HG03060 (cell line): ENCODE results near the gene RDM1.
"Not testable (repeated sequence)": the region's sequence is repeated elsewhere in the genome, so short reads cannot be mapped to it uniquely, and the experiment has no call there.

Source experiments
- ATAC-seq: cut with Tn5 transposase; IDR thresholded peaks from one replicate; pipeline ENCODE4 v1.9.1; 2021; ENCODE audit warnings: low read depth, moderate number of reproducible peaks; ENCODE audit not compliant: unreplicated experiment

The RDM1 gene

GRCh38 chr17:35901631-35902175 lies 28.9 kb downstream of the RDM1 start:
- no peak for ATAC-seq

DNA sequence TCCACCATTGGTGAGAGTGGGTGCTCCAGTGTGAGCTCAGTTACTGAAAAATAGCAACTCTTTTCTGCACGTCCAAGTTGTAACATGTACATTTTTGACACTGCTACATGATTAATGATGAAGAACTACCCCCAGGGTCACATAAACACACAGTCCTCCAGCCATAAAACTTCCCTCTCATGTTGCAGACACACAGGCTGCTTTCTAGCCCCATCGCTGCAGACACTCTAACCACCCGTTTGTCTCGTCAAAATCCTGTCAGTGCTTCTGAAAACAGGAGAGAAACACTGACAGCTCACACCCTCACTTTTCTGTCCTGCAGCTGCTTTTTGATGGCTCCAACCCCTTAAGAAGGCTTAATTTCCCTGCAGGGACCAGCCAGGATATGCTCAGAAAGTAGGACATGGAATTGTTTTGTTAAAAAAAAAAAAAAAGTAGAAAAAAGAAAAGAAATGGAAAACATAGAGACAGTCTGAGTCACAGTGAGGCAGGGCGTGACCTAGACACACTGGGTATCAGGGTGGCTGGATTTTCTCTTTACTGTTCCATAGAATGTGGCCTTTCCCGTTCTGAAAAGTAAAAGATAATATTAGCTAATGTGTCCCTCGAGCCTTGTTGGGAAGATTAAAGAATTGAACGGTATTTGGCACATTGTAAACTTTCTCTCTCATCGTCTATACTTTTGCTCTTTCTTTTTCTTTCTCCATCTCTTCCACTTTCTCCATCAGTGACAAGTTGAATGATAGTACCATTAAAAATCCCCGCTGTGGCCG lies 29.7 kb downstream of the RDM1 start:
- ATAC-seq: no peak

DNA sequence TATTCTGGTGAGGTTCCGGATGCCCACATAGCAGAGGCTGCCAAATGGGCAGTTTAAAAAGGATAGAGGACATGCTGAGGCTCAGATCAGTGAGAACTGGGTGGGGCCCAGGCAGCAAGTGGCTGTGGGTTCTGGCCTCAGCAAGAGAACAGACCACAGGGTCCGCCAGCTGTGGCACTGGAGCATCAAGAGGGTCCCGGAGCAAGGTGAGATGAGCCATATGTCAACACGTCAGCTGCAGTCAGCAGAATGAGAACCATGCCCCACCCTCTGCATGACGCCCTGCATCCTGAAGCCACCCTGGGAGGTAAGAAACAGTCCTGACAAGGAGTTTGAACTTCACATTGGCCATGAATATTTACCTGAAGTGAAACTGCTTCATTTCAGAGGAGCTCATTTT lies 30.3 kb downstream of the RDM1 start:
- ATAC-seq: no peak

DNA sequence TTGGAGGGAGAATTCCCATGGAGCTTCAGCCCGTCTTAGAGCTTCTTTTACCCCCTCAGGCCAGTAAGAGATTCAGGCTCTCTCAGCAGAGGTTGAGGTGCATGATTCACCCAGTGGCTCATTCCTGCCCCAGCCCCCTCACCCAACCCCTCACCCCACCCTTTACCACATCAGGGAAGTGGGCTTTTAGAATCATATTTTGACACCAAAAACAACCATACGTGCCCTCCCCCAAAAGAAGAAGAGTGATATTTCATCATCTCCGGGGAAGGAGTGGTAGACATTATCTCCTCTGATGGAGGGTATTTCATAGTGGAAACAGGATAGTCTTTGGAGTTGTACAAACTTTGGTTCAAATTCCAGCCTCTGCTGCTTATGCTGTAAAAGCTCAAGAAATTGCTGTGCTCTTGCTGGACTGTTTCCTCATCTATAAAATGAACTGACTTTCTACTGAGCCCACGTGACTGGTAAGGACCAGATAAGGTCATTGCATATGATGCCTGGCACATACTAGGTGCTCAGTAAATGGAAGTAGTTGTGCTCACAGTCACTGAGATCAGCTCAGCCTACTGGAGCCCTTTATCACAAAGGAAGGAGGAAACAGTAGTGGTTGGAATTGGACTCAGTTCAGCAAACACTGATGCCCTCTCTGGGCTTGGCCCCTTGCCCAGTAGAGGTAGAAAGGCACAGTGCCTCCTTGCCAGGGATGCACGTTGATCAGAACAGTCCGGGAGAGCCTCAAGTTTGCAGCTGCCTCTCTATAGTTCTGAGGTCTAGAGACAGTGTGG lies 32.1 kb downstream of the RDM1 start:
- no peak for ATAC-seq

GRCh38 chr17:35897772-35898171 lies 32.8 kb downstream of the RDM1 start:
- ATAC-seq: not testable (repeated sequence)

- ATAC-seq: no peak
These were observed 34.7 kb downstream of the RDM1 start for GRCh38 chr17:35895636-35896587.

DNA sequence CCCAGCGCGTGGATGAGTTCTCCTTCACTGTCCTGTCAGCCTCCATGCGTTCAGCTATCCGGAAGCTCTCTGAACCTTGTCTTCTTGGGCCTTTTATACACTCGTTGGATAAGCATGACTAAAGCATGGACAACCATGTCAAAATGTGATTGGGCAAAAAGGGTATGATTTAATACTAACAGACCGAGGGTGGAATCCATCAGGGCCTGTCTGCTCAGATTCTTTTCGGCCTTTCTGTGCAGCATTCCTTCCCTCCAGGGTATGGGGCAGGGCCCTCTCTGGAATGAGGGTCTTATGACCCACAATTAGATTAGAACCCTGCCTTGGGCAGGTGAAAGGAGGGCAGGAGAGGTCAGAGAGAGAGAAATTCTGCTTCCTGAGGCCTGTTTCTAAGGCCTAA lies 36.4 kb downstream of the RDM1 start:
- no peak for ATAC-seq

DNA sequence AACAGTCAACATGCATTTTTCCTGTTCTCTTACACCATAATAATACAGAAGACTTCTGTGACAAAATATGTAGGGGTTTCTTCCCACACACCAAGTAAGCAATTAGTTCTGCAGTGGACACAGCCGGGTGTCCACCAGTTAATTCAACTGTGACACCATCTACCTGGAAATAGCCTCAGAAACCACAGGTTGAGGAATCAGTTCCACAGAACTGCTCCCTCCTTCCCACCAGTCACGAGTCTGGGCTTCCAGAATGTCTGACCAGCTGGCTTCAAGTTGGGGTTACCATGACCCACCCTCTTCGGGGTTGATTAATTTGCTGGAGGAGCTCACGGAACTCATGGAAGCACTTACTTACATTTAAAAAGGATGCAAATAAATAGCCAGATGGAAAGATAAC lies 36.8 kb downstream of the RDM1 start:
- ATAC-seq: no peak

GRCh38 chr17:35892091-35893035 lies 38.2 kb downstream of the RDM1 start:
- no peak for ATAC-seq

- ATAC-seq: no peak
These were observed 39.3 kb downstream of the RDM1 start for GRCh38 chr17:35891269-35891668.

DNA sequence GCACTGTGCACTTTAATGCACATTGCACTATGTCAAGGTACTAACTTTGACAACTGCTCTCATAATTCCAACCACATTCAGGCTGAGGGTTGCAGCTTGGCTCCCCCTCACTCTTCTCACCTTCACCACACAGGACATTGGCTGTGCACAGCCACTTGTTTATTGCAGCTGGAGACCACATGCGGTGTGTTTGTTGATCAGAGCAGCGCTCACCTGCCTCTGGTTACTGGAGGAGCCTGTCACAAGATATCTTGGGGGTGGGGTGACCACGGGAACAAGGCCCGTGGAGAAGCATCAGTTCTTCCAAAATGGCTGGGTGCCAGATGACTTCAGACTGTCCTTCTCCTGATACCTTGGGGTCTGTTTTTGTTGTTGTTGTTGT lies 39.8 kb downstream of the RDM1 start:
- no peak for ATAC-seq

- ATAC-seq: no peak
These were observed 40.5 kb downstream of the RDM1 start for GRCh38 chr17:35889818-35890773.

DNA sequence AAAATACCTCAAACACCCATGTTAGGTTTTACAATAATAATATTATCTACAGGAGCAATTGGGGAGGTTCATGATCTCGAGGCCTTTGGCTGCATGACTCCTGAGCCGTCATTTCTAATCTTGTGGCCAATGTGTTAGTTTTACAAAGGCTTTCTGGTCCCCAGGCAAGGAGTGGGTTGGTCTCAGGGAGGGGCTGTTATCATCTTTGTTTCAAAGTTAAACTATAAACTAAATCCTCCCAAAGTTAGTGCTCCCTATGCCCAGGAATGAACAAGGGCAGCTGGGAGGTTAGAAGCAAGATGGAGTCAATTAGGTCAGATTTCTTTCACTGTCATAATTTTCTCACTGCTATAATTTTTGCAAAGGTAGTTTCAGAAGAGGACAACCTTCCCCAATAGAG lies 41.3 kb downstream of the RDM1 start:
- ATAC-seq: no peak

DNA sequence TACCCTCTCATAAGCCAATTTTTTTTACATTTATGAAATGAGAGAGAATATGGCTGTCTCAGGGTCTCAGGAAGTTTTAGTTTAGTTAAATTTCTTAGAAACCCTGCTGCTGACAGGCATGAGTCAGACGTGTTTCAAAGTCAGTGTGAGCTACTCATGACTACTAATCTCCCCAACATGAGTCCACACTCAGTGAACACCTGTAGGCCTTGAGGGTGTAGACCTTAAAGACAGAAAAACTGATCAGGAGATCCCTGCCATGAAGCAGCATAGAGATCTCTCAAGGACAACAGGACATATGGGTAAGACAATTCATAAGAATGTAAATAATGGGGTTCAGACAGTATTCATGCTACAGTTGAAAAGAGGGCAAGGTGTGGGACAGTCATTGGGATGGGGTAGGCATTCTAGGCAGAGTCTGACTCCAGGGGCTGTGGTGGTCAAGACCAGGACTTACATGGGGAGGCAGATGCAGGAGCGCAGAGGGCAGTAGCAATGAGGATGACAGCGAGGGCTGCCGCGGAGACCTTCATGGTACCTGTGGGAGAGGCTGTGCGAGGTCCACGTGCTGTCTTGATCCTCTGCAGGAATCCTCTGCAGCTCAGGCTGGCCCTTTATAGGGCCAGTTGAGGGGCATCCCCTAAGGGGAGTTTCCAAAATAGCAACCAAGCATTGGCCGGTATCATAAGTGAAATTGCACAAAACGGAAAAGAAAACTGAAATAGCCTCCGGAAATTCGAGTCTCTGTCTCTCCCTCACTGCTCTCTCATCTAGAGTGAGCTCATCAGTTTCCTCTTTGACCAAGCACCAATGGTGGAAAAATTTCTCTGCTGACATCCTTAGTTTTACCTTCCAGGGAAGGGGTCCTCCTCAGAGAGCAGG lies 50.6 kb downstream of the RDM1 start, which contains the start of gene CCL5:
Gene CCL5, minus strand, starts transcription at position 588 of the 882 bp plus-strand sequence.
- ATAC-seq: peak; percentile 90

DNA sequence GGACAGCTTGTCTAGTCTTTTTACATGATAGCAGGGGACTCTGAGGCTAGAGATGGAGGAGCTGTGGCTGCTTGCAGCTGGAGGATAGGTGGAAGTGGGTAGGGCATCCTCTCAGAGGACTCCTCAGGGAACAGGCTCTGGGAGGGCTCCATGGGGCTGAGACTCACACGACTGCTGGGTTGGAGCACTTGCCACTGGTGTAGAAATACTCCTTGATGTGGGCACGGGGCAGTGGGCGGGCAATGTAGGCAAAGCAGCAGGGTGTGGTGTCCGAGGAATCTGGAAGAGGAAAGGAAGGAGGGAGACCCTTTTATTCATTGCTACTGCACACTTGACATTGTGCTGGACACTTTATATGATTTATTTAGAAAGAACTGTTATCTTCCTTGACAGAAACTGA lies 52.2 kb downstream of the RDM1 start:
- ATAC-seq: no peak

GRCh38 chr17:35877345-35878029 lies 53.1 kb downstream of the RDM1 start:
- no peak for ATAC-seq

- no peak for ATAC-seq
These were observed 54.0 kb downstream of the RDM1 start for GRCh38 chr17:35876534-35876933.
